Activated T-helper 17 cell treated with anti-CD3 and anti-CD28 coated beads, Interleukin-2, amount 50 U/mL, for 72 hours (primary cell): ENCODE data around the gene CCDC39. TPM values are rescaled to one million over a fixed set of nuclear protein-coding genes. Genes with fewer than 3 reads are reported as not detected.
"Not testable (repeated sequence)": the region's sequence is repeated elsewhere in the genome, so short reads cannot be mapped to it uniquely, and the experiment has no call there.

Experiments
- ATAC-seq: fragments of 150-1000 bp; cut with Tn5 transposase; replicated peaks from 2 replicates; pipeline ENCODE4 v1.10.0; 2021; ENCODE audit warnings: mild to moderate bottlenecking, moderate library complexity
- H3K27ac Mint-ChIP-seq: one replicate; pipeline ENCODE4 v1.8.0; 2022; ENCODE audit warnings: mixed read lengths
- H3K27me3 Mint-ChIP-seq: one replicate; pipeline ENCODE4 v1.8.0; 2022; ENCODE audit warnings: mixed read lengths
- H3K36me3 Mint-ChIP-seq: one replicate; pipeline ENCODE4 v1.8.0; 2022; ENCODE audit warnings: low read depth, mild to moderate bottlenecking, mixed read lengths
- H3K4me1 Mint-ChIP-seq: one replicate; pipeline ENCODE4 v1.8.0; 2022; ENCODE audit warnings: mixed read lengths
- H3K4me3 Mint-ChIP-seq: one replicate; pipeline ENCODE4 v1.8.0; 2022; ENCODE audit warnings: mild to moderate bottlenecking, mixed read lengths
- H3K9me3 Mint-ChIP-seq: one replicate; pipeline ENCODE4 v1.8.0; 2022; ENCODE audit warnings: mixed read lengths
- total RNA-seq, 2 donors: library from RNA; stranded (reverse); gene quantifications; one replicate each; pipeline ENCODE4 v1.2.3, GENCODE V29; 2022

Gene CCDC39
- total RNA-seq, 2 donors from 2014 or later: not detected

DNA sequence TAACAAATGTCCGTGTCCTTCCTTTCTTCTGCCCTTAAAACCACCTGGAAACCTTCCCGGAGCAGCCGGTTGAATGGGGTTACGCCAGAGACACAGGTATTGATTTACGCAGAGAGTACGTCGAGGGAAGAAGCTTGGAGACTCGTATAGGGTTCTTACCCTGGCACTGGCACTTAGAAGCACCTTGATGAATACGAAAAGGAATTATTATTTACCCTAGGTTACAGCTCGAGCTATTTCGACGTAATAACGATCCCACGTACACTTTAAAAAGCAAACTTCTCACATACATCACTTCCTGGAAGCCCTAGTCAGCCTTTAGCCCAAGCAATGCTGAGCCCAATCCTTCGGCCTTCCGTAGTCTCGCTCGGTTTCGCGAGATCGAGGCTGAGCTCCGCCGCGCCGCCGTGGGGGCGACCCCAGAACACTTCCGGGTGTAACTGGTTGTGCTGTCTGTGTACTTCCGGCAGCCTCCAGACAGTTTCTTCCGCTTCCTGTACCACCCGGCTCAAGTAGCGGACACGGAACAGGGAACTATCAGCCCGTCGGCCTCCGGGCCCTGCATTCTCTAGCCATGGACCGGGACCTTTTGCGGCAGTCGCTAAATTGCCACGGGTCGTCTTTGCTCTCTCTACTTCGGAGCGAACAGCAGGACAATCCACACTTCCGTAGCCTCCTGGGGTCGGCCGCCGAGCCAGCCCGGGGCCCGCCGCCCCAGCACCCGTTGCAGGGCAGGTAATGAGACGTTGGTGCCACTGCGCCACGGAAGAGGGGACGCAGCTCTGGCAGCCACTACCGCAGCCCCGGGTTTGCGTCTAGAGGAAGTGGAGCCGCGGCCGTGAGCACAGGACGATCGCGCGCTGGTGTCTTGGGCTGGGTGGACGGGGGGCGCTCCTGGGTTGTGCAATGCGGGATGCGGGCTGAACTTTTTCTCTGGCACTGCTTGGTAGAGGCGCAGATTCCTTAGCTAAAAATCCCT, 77.3 kb downstream of the CCDC39 start, which contains the start of gene TTC14:
TTC14 (plus strand) TSS at position 476 of the 979 bp plus-strand sequence; CDS start at position 575, 99 bp downstream.
- peak; percentile 98 for ATAC-seq
- Mint-ChIP-seq H3K9me3 (peaks cover 4% of the 10 kb centered on the region), H3K36me3 (peaks cover 55% of the 10 kb centered on the region), H3K27me3 (peaks cover 11% of the 10 kb centered on the region), H3K27ac (peak within 1 kb of the TSS; percentile 96), H3K4me3 (peak within 1 kb of the TSS; percentile 94), H3K4me1 (peaks cover 6% of the 10 kb centered on the region)

- Mint-ChIP-seq H3K4me1 (peaks cover 6% of the 10 kb centered on the region), H3K36me3 (peaks cover 40% of the 10 kb centered on the region), H3K27ac (no peak overlapping the region), H3K27me3 (peaks cover 15% of the 10 kb centered on the region), H3K4me3 (peak overlapping the region; percentile 94), H3K9me3 (peaks cover 4% of the 10 kb centered on the region)
- ATAC-seq: no peak
Observed at GRCh38 chr3:180600473-180600872, 78.8 kb downstream of the CCDC39 start.

DNA sequence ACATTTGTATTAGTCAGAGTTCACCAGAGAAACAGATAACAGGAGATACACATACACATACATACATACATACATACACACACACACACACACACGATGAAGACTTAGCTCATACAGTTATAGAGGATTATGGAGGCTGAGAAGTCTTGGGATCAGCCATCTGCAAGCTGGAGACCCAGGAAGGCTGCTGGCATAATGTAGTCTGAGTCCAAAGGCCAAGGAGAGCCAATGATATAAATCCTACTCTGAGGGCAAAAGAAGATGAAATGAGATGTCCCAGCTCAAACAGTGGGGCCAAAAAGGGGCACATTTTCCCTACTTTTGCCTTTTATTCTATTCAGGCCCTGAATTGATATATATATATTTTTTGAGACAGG, 83.7 kb downstream of the CCDC39 start:
- Mint-ChIP-seq H3K27ac (no peak overlapping the region), H3K4me1 (no peaks in the 10 kb centered on the region), H3K36me3 (no peaks in the 10 kb centered on the region), H3K4me3 (no peak overlapping the region), H3K9me3 (peaks cover 4% of the 10 kb centered on the region), H3K27me3 (peaks cover 37% of the 10 kb centered on the region)
- ATAC-seq: no peak

DNA sequence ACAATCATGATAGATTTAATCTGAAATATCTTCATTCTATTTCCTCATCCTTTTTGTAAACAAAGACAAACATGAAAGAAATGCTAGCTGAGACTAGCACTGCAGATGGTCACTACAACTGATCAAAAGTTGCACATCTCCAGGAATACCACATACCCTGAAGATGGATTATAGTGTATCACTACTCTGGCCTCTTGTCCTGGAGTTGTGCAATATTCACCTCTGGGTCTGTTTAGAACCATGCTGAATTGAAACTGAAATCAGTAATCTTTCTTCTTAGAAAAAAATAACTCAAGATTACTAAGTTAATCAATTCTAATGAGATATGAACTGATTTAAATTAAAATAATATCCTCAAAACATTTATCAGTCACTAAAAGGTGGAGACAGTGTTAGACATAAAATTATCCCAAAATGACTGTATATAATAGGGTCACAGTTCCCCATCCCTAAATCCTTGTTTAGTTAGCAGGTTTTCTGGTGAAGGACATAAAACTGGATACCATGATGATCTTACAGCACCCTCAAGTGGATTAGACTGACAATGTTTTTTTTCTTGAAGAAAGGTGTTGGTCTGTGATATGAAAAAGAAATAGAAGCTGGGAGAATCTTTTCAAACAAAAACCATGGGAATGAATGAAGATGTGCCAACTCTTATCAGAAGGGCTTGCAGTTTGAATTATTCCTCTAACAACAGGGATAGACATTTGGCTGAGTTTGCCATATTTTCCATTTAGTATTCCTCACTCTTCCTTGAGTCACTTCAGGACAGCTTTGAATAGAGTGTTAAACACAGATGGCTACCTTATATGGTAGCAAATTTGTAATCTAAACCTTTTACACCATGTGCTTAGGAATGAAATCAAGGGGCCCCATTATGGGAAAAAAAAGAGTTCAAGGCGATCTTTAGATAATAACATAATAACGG, 84.4 kb downstream of the CCDC39 start:
- Mint-ChIP-seq H3K36me3 (no peaks in the 10 kb centered on the region), H3K4me3 (no peak overlapping the region), H3K27ac (no peak overlapping the region), H3K4me1 (no peaks in the 10 kb centered on the region), H3K9me3 (peaks cover 4% of the 10 kb centered on the region), H3K27me3 (peaks cover 37% of the 10 kb centered on the region)
- no peak for ATAC-seq

- not testable (repeated sequence) for ATAC-seq, H3K27ac Mint-ChIP-seq, H3K4me3 Mint-ChIP-seq, H3K4me1 Mint-ChIP-seq, H3K36me3 Mint-ChIP-seq, H3K9me3 Mint-ChIP-seq
- peaks cover 33% of the 10 kb centered on the region for H3K27me3 Mint-ChIP-seq
Observed at GRCh38 chr3:180593631-180594030, 85.7 kb downstream of the CCDC39 start.

DNA sequence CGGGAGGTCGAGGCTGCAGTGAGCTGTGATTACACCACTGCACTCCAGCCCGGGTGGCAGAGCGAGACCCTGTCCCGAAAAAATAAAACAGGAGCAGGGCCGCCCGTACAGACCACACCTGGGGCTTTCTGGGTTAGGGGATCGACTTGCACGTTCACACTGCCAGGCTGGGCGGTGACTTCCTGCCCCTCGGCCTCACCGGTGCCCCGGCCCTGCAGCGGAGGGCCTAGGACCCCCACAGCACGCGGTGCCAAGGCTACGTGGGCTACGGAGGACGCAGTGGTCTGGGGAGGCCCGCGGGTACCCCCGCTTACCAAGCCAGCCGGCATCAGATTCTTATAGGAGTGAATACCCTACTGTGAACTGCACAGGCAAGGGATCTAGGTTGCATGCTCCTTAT, 88.9 kb downstream of the CCDC39 start:
- Mint-ChIP-seq H3K4me1 (no peaks in the 10 kb centered on the region), H3K9me3 (no peaks in the 10 kb centered on the region), H3K27ac (no peak overlapping the region), H3K4me3 (no peak overlapping the region), H3K27me3 (peaks cover 41% of the 10 kb centered on the region), H3K36me3 (no peaks in the 10 kb centered on the region)
- no peak for ATAC-seq

GRCh38 chr3:180580934-180581333, 98.4 kb downstream of the CCDC39 start:
- Mint-ChIP-seq H3K36me3 (no peaks in the 10 kb centered on the region), H3K9me3 (no peaks in the 10 kb centered on the region), H3K4me1 (no peaks in the 10 kb centered on the region), H3K27me3 (peaks cover 29% of the 10 kb centered on the region), H3K27ac (no peak overlapping the region), H3K4me3 (no peak overlapping the region)
- ATAC-seq: no peak

- Mint-ChIP-seq H3K4me3 (no peak overlapping the region), H3K27ac (no peak overlapping the region), H3K4me1 (no peaks in the 10 kb centered on the region), H3K36me3 (no peaks in the 10 kb centered on the region), H3K27me3 (peaks cover 13% of the 10 kb centered on the region), H3K9me3 (no peaks in the 10 kb centered on the region)
- ATAC-seq: no peak
Observed at GRCh38 chr3:180575571-180575970, 103.7 kb downstream of the CCDC39 start.

DNA sequence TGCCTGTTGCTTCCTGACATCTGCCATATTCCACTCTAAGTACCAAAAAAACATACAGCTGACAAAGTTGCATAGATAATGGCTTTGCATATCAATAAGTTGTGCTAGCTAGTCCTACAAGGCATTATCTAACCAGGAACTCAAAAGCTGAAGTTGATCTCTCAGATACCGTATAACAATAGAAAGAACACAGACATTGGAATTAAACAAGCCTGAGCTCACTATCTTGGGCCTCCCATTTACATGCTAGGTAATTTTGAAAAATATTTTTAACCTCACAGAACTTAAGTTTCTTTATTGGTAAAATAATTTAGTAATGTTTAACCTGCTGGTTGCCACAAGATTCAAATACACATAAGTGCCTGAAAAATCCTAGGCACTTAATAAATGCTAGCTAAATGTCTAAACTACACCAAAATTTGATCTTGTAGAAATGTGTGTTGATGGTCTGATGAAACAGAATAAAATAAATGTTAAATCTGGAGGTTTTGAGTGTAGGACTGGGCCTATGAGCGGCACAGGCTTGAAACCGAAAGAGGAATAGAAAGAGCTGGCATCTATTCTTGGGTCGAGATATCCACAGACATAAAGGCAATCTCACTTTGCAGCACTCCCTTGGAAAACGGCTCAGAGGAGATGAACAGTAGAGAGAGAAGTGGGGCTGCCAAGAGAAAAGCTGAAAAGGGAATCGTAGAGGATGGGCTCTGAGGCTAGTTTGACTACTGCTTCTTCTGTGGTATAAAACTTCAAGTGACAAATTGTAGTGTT, 107.3 kb downstream of the CCDC39 start:
- no peak for ATAC-seq
- no peaks in the 10 kb centered on the region for H3K4me1 Mint-ChIP-seq
- H3K36me3 Mint-ChIP-seq: no peaks in the 10 kb centered on the region
- H3K4me3 Mint-ChIP-seq: no peak overlapping the region
- no peak overlapping the region for H3K27ac Mint-ChIP-seq
- H3K27me3 Mint-ChIP-seq: peaks cover 21% of the 10 kb centered on the region
- H3K9me3 Mint-ChIP-seq: no peaks in the 10 kb centered on the region

DNA sequence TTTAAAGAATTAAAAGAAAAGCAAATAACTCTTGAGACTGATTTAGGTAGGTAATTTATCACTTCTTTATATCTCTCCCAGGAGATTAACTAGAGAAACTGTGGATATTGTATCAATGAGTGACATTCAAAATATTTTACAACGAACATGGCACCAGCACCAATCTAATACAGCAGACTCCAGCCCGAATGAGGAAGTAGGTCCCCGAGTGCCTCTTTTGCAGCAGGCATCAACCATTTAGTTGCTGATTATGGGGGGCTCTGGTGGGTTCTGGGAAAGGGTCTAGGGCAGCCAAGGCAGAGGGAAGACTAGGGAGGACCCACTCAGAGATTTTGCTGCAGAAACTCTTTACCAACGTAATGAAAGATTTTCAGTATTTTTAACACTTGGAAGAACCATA, 109.1 kb downstream of the CCDC39 start:
- H3K9me3 Mint-ChIP-seq: no peaks in the 10 kb centered on the region
- H3K36me3 Mint-ChIP-seq: no peaks in the 10 kb centered on the region
- ATAC-seq: no peak
- no peak overlapping the region for H3K4me3 Mint-ChIP-seq
- peaks cover 20% of the 10 kb centered on the region for H3K27me3 Mint-ChIP-seq
- no peaks in the 10 kb centered on the region for H3K4me1 Mint-ChIP-seq
- H3K27ac Mint-ChIP-seq: no peak overlapping the region

DNA sequence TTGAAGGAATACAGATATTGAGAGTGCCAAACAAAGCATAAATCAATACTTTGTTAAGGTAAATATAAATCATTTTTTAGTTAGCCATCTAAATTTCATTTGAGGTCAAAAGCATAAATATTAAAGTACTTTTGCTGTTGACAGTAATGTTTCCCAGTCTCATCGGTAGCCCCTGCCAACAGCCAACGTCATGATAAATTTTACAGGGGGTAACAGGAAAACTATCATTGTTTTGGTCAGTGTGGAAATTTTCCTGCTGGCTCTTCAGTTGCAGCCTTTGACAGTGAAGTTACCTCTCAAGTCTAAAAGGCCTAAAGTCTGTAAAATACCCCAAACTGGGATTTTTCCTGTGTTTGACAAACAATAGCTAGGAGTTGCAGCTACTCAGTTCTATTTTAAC, 114.6 kb downstream of the CCDC39 start:
- peaks cover 19% of the 10 kb centered on the region for H3K27me3 Mint-ChIP-seq
- H3K4me3 Mint-ChIP-seq: no peak overlapping the region
- H3K36me3 Mint-ChIP-seq: no peaks in the 10 kb centered on the region
- no peak for ATAC-seq
- peaks cover 2% of the 10 kb centered on the region for H3K9me3 Mint-ChIP-seq
- H3K27ac Mint-ChIP-seq: no peak overlapping the region
- no peaks in the 10 kb centered on the region for H3K4me1 Mint-ChIP-seq
